HEK293 (cell line): ENCODE results near the gene ALDH3A1.

Experiments used
- GLI4 ChIP-seq: fragments of 450-650 bp; formaldehyde crosslinking; IDR thresholded peaks from 2 replicates; pipeline ENCODE4 v1.5.1; 2016; ENCODE audit warnings: missing biosample characterization, missing genetic modification characterization
- HOXD13 ChIP-seq: sonication (generic); formaldehyde crosslinking; IDR thresholded peaks from 2 replicates; pipeline ENCODE4 v1.8.0; 2022; ENCODE audit warnings: missing genetic modification reagents, borderline replicate concordance
- KLF1 ChIP-seq: fragments of 450-650 bp; formaldehyde crosslinking; IDR thresholded peaks from 2 replicates; pipeline ENCODE4 v1.5.1; 2016; ENCODE audit warnings: missing biosample characterization, missing genetic modification characterization
- MZF1 ChIP-seq: fragments of 450-650 bp; formaldehyde crosslinking; IDR thresholded peaks from 2 replicates; pipeline ENCODE4 v1.5.1; 2017; ENCODE audit warnings: missing biosample characterization, missing genetic modification characterization, borderline replicate concordance
- PRDM10 ChIP-seq: fragments of 450-650 bp; formaldehyde crosslinking; IDR thresholded peaks from 2 replicates; pipeline ENCODE4 v1.5.1; 2016; ENCODE audit warnings: missing biosample characterization, missing genetic modification characterization
- YY1 ChIP-seq: fragments of 450-650 bp; formaldehyde crosslinking; IDR thresholded peaks from 2 replicates; pipeline ENCODE4 v1.5.1; 2018; ENCODE audit warnings: missing biosample characterization, missing genetic modification characterization
- ZBTB8A ChIP-seq: fragments of 450-650 bp; formaldehyde crosslinking; IDR thresholded peaks from 2 replicates; pipeline ENCODE4 v1.5.1; 2016; ENCODE audit warnings: missing biosample characterization, missing genetic modification characterization
- ZNF274 ChIP-seq, 2 experiments: fragments of 200-500 bp in 1 of 2; fragments of 450-650 bp in 1 of 2; sonication (Bioruptor generic) in 1 of 2; formaldehyde crosslinking in 1 of 2; IDR thresholded peaks; 2 replicates each; pipeline versions ENCODE4 v1.5.1 to v1.6.1; 2014 to 2016; ENCODE audit warnings: borderline replicate concordance in 1 of 2, inconsistent platforms in 1 of 2, low read length in 1 of 2, missing biosample characterization in 1 of 2, missing genetic modification characterization in 1 of 2
- ZNF561 ChIP-seq: fragments of 450-650 bp; IDR thresholded peaks from 2 replicates; pipeline ENCODE4 v1.5.1; 2018; ENCODE audit warnings: missing biosample characterization, missing genetic modification characterization, borderline replicate concordance
- ZNF660 ChIP-seq: fragments of 450-650 bp; IDR thresholded peaks from 2 replicates; pipeline ENCODE4 v1.5.1; 2018; ENCODE audit warnings: missing biosample characterization, mild to moderate bottlenecking, missing genetic modification characterization
- ZNF747 ChIP-seq: fragments of 450-650 bp; formaldehyde crosslinking; IDR thresholded peaks from 2 replicates; pipeline ENCODE4 v1.5.1; 2016; ENCODE audit warnings: missing biosample characterization, missing genetic modification characterization
- ZNF76 ChIP-seq: fragments of 450-650 bp; formaldehyde crosslinking; IDR thresholded peaks from 2 replicates; pipeline ENCODE4; 2016; ENCODE audit warnings: low read depth, missing biosample characterization, missing genetic modification characterization, borderline replicate concordance
- TF ChIP-seq, protein P1 (sequence below): fragments of 450-650 bp; formaldehyde crosslinking; IDR thresholded peaks from 2 replicates; pipeline ENCODE4 v1.5.1; 2016; ENCODE audit warnings: missing biosample characterization, missing genetic modification characterization
- TF ChIP-seq, protein P2 (sequence below): fragments of 450-650 bp; formaldehyde crosslinking; IDR thresholded peaks from 2 replicates; pipeline ENCODE4 v1.5.1; 2016; ENCODE audit warnings: missing biosample characterization, missing genetic modification characterization

DNA sequence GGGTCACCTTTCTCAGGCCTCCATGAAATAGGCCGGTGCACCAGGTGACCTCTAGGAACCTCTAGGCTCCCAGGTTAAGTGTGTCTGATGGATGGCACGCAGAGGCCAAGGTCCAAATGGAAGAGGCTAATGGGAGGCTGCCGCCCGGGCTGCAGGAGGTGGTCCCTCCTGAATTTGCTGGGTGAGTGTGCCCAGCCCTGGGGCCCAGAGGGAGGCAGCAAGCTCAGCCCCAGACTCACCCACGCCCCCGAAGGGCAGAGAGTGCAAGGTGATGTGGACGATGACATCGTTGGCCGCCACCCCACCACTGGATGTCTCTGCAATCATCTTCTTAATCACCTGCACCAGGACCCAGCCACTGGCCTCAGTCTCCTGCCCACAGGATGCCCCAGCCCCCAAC lies 9.3 kb downstream of the ALDH3A1 start:
- TF ChIP-seq MZF1 (no peak), PRDM10 (tag by site-specific recombination) (no peak), ZNF274 (IDR thresholded peaks at IDR 0.05; ENCODE audit: low read length) (no peak), ZNF274 (tag by site-specific recombination; IDR thresholded peaks at IDR 0.05; ENCODE audit: borderline replicate concordance) (no peak), ZNF747 (no peak), HOXD13 (CRISPR knock-in tag) (no peak), GLI4 (no peak), ZNF561 (tag by site-specific recombination) (no peak), ZBTB8A (no peak), KLF1 (tag by site-specific recombination) (no peak), ZNF76 (no peak), YY1 (tag by site-specific recombination) (no peak), ZNF660 (no peak)
- TF ChIP-seq, protein P1, sequence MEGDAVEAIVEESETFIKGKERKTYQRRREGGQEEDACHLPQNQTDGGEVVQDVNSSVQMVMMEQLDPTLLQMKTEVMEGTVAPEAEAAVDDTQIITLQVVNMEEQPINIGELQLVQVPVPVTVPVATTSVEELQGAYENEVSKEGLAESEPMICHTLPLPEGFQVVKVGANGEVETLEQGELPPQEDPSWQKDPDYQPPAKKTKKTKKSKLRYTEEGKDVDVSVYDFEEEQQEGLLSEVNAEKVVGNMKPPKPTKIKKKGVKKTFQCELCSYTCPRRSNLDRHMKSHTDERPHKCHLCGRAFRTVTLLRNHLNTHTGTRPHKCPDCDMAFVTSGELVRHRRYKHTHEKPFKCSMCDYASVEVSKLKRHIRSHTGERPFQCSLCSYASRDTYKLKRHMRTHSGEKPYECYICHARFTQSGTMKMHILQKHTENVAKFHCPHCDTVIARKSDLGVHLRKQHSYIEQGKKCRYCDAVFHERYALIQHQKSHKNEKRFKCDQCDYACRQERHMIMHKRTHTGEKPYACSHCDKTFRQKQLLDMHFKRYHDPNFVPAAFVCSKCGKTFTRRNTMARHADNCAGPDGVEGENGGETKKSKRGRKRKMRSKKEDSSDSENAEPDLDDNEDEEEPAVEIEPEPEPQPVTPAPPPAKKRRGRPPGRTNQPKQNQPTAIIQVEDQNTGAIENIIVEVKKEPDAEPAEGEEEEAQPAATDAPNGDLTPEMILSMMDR (tag by site-specific recombination): no peak
- TF ChIP-seq, protein P2, sequence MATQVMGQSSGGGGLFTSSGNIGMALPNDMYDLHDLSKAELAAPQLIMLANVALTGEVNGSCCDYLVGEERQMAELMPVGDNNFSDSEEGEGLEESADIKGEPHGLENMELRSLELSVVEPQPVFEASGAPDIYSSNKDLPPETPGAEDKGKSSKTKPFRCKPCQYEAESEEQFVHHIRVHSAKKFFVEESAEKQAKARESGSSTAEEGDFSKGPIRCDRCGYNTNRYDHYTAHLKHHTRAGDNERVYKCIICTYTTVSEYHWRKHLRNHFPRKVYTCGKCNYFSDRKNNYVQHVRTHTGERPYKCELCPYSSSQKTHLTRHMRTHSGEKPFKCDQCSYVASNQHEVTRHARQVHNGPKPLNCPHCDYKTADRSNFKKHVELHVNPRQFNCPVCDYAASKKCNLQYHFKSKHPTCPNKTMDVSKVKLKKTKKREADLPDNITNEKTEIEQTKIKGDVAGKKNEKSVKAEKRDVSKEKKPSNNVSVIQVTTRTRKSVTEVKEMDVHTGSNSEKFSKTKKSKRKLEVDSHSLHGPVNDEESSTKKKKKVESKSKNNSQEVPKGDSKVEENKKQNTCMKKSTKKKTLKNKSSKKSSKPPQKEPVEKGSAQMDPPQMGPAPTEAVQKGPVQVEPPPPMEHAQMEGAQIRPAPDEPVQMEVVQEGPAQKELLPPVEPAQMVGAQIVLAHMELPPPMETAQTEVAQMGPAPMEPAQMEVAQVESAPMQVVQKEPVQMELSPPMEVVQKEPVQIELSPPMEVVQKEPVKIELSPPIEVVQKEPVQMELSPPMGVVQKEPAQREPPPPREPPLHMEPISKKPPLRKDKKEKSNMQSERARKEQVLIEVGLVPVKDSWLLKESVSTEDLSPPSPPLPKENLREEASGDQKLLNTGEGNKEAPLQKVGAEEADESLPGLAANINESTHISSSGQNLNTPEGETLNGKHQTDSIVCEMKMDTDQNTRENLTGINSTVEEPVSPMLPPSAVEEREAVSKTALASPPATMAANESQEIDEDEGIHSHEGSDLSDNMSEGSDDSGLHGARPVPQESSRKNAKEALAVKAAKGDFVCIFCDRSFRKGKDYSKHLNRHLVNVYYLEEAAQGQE (tag by site-specific recombination): no peak
